HepG2 (cell line): ENCODE measurements around the gene LYRM1. TPM values are rescaled to one million over a fixed set of nuclear protein-coding genes. Genes with fewer than 3 reads are reported as not detected.

Source experiments
- ATAC-seq: fragments of 200-7000 bp; cut with Tn5 transposase; 3 replicates; pipeline ENCODE4 v1.9.1; 2020; ENCODE audit warnings: mild to moderate bottlenecking, moderate library complexity
- BruUV-seq: library from RNA; stranded (reverse); fragments of 400-500 nt; replicated peaks from 2 replicates; lab custom pipeline; 2021; lab: Mats Ljungman, UMichigan
- CTCF ChIA-PET: fragments of 300-600 bp; formaldehyde crosslinking; extraction: SDS; loops from one replicate; lab custom pipeline; 2021; ENCODE audit warnings: low total read pairs, inconsistent platforms, low intra/inter-chr PET ratio; lab: Yijun Ruan, JAX
- POLR2A ChIA-PET: fragments of 350-600 bp; sonication (Branson Sonifier 250); formaldehyde crosslinking; loops from one replicate; lab custom pipeline; 2020; ENCODE audit warnings: antibody characterized with exemption, inconsistent platforms; lab: Yijun Ruan, JAX
- DNase-seq: peaks from one replicate; pipeline ENCODE4 v3.0.0-alpha.2; 2015; ENCODE audit warnings: low spot score
- FAIRE-seq: peaks from 3 replicates; lab custom pipeline; 2011; peaks lifted over from hg19 to GRCh38; lab: Jason Lieb, UNC
- H2AFZ ChIP-seq: one replicate; pipeline ENCODE4 v1.6.1; 2011; ENCODE audit warnings: low read length, inconsistent platforms
- H3K27ac ChIP-seq: fragments of 300-600 bp; 3 replicates; pipeline ENCODE4 v1.8.0; 2011; ENCODE audit warnings: mixed run types, mild to moderate bottlenecking, mixed read lengths, low read length, inconsistent platforms; ENCODE audit not compliant: insufficient read depth; ENCODE audit errors: extremely low read length
- H3K27me3 ChIP-seq, 2 experiments: fragments of 200-600 bp in 1 of 2; 2 replicates in 1 of 2; 3 replicates in 1 of 2; pipeline versions ENCODE4 v1.6.0 to v1.8.0; 2011; ENCODE audit warnings: low read length in 2 of 2, mild to moderate bottlenecking in 2 of 2, moderate library complexity in 2 of 2, inconsistent platforms in 1 of 2; ENCODE audit not compliant: insufficient read depth in 2 of 2, control insufficient read depth in 1 of 2
- H3K36me3 ChIP-seq, 2 experiments: fragments of 200-600 bp in 1 of 2; replicated peaks in 1 of 2; 2 replicates in 1 of 2; 3 replicates in 1 of 2; pipeline versions ENCODE4 v1.5.1 to v1.8.0; 2011; ENCODE audit warnings: low read length in 2 of 2, inconsistent platforms in 1 of 2; ENCODE audit not compliant: insufficient read depth in 2 of 2, control insufficient read depth in 1 of 2
- H3K4me1 ChIP-seq: 2 replicates; pipeline ENCODE4 v1.5.1; 2012; ENCODE audit warnings: low read length, inconsistent platforms; ENCODE audit not compliant: insufficient read depth
- H3K4me2 ChIP-seq: 2 replicates; pipeline ENCODE4 v1.6.0; 2011; ENCODE audit warnings: low read depth, low read length, inconsistent platforms
- H3K4me3 ChIP-seq, 3 experiments: fragments of 200-600 bp in 1 of 3; sonication (generic), shearing (Covaris generic) in 1 of 3; replicated peaks in 1 of 3; 2 replicates each; pipeline ENCODE4 v1.5.1; 2011 to 2016; ENCODE audit warnings: low read length in 3 of 3, inconsistent platforms in 2 of 3, low read depth in 2 of 3, mild to moderate bottlenecking in 2 of 3, control low read depth in 1 of 3, mixed read lengths in 1 of 3; ENCODE audit not compliant: insufficient read depth in 1 of 3
- H3K79me2 ChIP-seq: one replicate; pipeline ENCODE4 v1.6.1; 2011; ENCODE audit warnings: low read length, inconsistent platforms; ENCODE audit not compliant: insufficient read depth
- H3K9ac ChIP-seq: 2 replicates; pipeline ENCODE4 v1.6.0; 2011; ENCODE audit warnings: mild to moderate bottlenecking, low read depth, low read length, inconsistent platforms; ENCODE audit not compliant: insufficient read depth
- H3K9me3 ChIP-seq: 2 replicates; pipeline ENCODE4 v1.5.1; 2012; ENCODE audit warnings: mild to moderate bottlenecking, low read length
- H4K20me1 ChIP-seq: 2 replicates; pipeline ENCODE4 v1.6.0; 2011; ENCODE audit warnings: inconsistent platforms, mild to moderate bottlenecking, low read length, moderate library complexity; ENCODE audit not compliant: insufficient read depth
- AHDC1 ChIP-seq: sonication (generic); formaldehyde crosslinking; IDR thresholded peaks from 2 replicates; pipeline ENCODE4 v1.5.1; 2020; ENCODE audit warnings: mild to moderate bottlenecking, missing genetic modification reagents, borderline replicate concordance
- ATRX ChIP-seq: sonication (generic); formaldehyde crosslinking; IDR thresholded peaks from 2 replicates; pipeline ENCODE4 v1.4.0; 2020; ENCODE audit warnings: missing genetic modification reagents, borderline replicate concordance
- HMG20B ChIP-seq: conservative IDR thresholded peaks from 2 replicates; pipeline ENCODE4 v1.6.1; 2016; ENCODE audit warnings: missing genetic modification reagents, missing compliant biosample characterization
- KDM2A ChIP-seq: sonication (generic); formaldehyde crosslinking; IDR thresholded peaks from 2 replicates; pipeline ENCODE4 v1.4.0; 2020; ENCODE audit warnings: low read depth, missing genetic modification reagents, borderline replicate concordance
- NFATC3 ChIP-seq: sonication (generic); formaldehyde crosslinking; IDR thresholded peaks from 2 replicates; pipeline ENCODE4 v1.5.1; 2020; ENCODE audit warnings: mild to moderate bottlenecking, missing genetic modification reagents
- SNAPC5 ChIP-seq: sonication (generic); formaldehyde crosslinking; IDR thresholded peaks from 2 replicates; pipeline ENCODE4 v1.8.1; 2023; ENCODE audit warnings: mild to moderate bottlenecking, missing genetic modification reagents, borderline replicate concordance
- SSRP1 ChIP-seq: IDR thresholded peaks from 2 replicates; pipeline ENCODE4 v1.6.1; 2016; ENCODE audit warnings: control low read depth
- ZFY ChIP-seq: sonication (generic); formaldehyde crosslinking; IDR thresholded peaks from 2 replicates; pipeline ENCODE4 v1.4.0; 2020; ENCODE audit warnings: missing genetic modification reagents
- ZNF446 ChIP-seq: sonication (generic); formaldehyde crosslinking; IDR thresholded peaks from 2 replicates; pipeline ENCODE4 v1.5.0; 2020; ENCODE audit warnings: mild to moderate bottlenecking, missing genetic modification reagents
- WGBS: methylation state at CpG from one replicate; pipeline ENCODE4 v1.1.6; 2017; ENCODE audit warnings: low lambda C conversion rate; 5-methylcytosine and 5-hydroxymethylcytosine counted together
- in situ Hi-C: cut with HindIII; loops from 2 replicates; pipeline ENCODE4 v1.10.0; 2017; ENCODE audit warnings: low pct_unique_long_range_greater_than_20kb; ENCODE audit not compliant: extremely low pct_ligation_motif_present
- intact Hi-C: fragments of 100-400 bp; cut with micrococcal nuclease; formaldehyde crosslinking; loops from one replicate; pipeline ENCODE4 v1.10.0; 2022; ENCODE audit not compliant: unreplicated experiment
- polyA plus RNA-seq, 8 experiments: library from polyadenylated mRNA; depleted of rRNA in 3 of 8; stranded (reverse) in 7 of 8; unstranded in 1 of 8; fragments of >200 nt; fragmentation: Illumina TruSeq in 4 of 8; extraction: Trizol in 4 of 8; gene quantifications; 2 replicates each; pipeline versions ENCODE4 v1.2.1 to v1.2.3, GENCODE V29; 2011 to 2016; ENCODE audit warnings: low read depth in 4 of 8, missing spikeins in 1 of 8, mixed read lengths in 1 of 8; ENCODE audit not compliant: insufficient read depth in 1 of 8
- total RNA-seq, 5 experiments: library from RNA; depleted of rRNA; stranded (reverse); fragments of >200 nt; fragmentation: Illumina TruSeq; extraction: Trizol; gene quantifications; 2 replicates each; pipeline ENCODE4 v1.2.3, GENCODE V29; 2016; ENCODE audit warnings: low read depth in 1 of 5
- TF ChIP-seq, protein P1 (sequence below): sonication (generic); formaldehyde crosslinking; IDR thresholded peaks from 2 replicates; pipeline ENCODE4 v1.5.0; 2020; ENCODE audit warnings: mild to moderate bottlenecking, missing genetic modification reagents

Gene LYRM1
- total and polyA plus RNA-seq, 2 of the 13 experiments (the other 11 are each of a cell fraction or from before 2014, with no cell fraction given), result 59.2 to 82.6 TPM

DNA sequence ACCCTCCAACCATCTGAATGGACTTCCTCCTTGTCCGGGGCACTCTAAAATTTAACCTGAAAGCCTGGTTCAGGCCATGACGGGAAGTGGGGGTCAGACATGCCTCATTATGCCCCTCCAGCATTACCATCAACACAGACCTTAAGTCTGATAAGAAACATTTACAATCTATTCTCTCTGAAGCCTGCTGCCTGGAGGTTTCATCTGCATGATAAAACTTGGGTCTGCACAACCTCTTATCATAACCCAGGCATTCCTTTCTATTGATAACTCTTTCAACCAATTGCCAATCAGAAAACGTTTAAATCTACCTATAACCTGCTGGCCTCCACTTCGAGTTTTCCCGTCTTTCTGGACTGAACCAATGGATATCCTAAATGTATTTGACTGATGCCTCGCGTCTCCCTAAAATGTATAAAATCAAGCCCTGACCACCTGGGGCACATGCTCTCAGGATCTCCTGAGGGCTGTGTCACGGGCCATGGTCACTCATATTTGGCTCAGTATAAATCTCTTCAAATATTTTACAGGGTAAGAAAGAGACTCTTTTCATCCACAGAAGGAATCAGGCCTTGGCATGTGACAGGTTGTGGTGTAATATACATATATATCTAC is 45.6 kb downstream of the LYRM1 start:
- no peaks in the 10 kb centered on the region for H3K36me3 ChIP-seq

GRCh38 chr16:20948444-20948843 is 47.9 kb downstream of the LYRM1 start:
- no TSS peak for BruUV-seq
- DNase-seq (no peak), ATAC-seq (no peak), FAIRE-seq (no peak)
- CTCF ChIA-PET, result no interaction called here
- no peaks in the 10 kb centered on the region for H3K4me1 ChIP-seq
- intact Hi-C loops, result no loop called here
- no peak overlapping the region for H3K27ac ChIP-seq
- WGBS, result 51% methylated on average over 9 of the region's 9 CpGs
- no peaks in the 10 kb centered on the region for H3K9me3 ChIP-seq
- H3K27me3 ChIP-seq, result peaks cover 2 to 7% of the 10 kb centered on the region in 2 experiments; a peak in 1 of 5 replicates
- H4K20me1 ChIP-seq, result no peaks in the 10 kb centered on the region
- H3K9ac ChIP-seq, result no peak overlapping the region
- H3K36me3 ChIP-seq, result no peaks in the 10 kb centered on the region
- in situ Hi-C loops, result no loop called here
- no peak overlapping the region for H3K4me3 ChIP-seq
- H2AFZ ChIP-seq, result no peak overlapping the region
- POLR2A ChIA-PET, result no interaction called here
- H3K79me2 ChIP-seq, result no peaks in the 10 kb centered on the region
- H3K4me2 ChIP-seq, result no peak overlapping the region
- no peak for TF ChIP-seq ZFY
- no peak for TF ChIP-seq ZNF446 (CRISPR knock-in tag)
- TF ChIP-seq AHDC1 (CRISPR knock-in tag), result no peak
- no peak for TF ChIP-seq KDM2A (CRISPR knock-in tag)
- TF ChIP-seq, protein P1, sequence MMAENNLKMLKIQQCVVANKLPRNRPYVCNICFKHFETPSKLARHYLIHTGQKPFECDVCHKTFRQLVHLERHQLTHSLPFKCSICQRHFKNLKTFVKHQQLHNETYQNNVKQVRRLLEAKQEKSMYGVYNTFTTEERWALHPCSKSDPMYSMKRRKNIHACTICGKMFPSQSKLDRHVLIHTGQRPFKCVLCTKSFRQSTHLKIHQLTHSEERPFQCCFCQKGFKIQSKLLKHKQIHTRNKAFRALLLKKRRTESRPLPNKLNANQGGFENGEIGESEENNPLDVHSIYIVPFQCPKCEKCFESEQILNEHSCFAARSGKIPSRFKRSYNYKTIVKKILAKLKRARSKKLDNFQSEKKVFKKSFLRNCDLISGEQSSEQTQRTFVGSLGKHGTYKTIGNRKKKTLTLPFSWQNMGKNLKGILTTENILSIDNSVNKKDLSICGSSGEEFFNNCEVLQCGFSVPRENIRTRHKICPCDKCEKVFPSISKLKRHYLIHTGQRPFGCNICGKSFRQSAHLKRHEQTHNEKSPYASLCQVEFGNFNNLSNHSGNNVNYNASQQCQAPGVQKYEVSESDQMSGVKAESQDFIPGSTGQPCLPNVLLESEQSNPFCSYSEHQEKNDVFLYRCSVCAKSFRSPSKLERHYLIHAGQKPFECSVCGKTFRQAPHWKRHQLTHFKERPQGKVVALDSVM (CRISPR knock-in tag), result no peak

More for the DNA sequence above, 45.6 kb downstream of the LYRM1 start:
- Histone ChIP-seq H3K9ac (no peak overlapping the region), H3K4me1 (no peaks in the 10 kb centered on the region), H3K4me2 (no peak overlapping the region), H3K27me3 (peaks cover 3 to 4% of the 10 kb centered on the region in 2 experiments; a peak in 2 of 5 replicates), H3K79me2 (no peaks in the 10 kb centered on the region), H4K20me1 (no peaks in the 10 kb centered on the region), H2AFZ (no peak overlapping the region), H3K9me3 (no peaks in the 10 kb centered on the region), H3K27ac (no peak overlapping the region), H3K4me3 (no peak overlapping the region)
- ChIA-PET POLR2A (no interaction called here), CTCF (interaction anchor here (1.9 kb wide), 1 partner anchor 96 kb away, joined by 9 read pairs; no protein-coding TSS in a partner anchor)
- WGBS, result 48% methylated on average over 8 of the region's 8 CpGs
- no peak for TF ChIP-seq NFATC3 (CRISPR knock-in tag)
- no peak for TF ChIP-seq HMG20B (CRISPR knock-in tag)
- no peak for TF ChIP-seq SNAPC5 (CRISPR knock-in tag)
- TF ChIP-seq ATRX (CRISPR knock-in tag), result no peak
- TF ChIP-seq SSRP1 (CRISPR knock-in tag), result no peak
- DNase-seq (no peak), FAIRE-seq (no peak), ATAC-seq (no peak)
- in situ Hi-C loops (no loop called here), intact Hi-C loops (no loop called here)
- no TSS peak for BruUV-seq
